GM20000 (cell line): ENCODE results near the gene PAK6.

ENCODE experiments used
- DNase-seq: peaks from one replicate; pipeline ENCODE4 v3.0.0; 2012; ENCODE audit warnings: low spot score
- TF ChIP-seq, protein P1 (sequence below): IDR thresholded peaks from 2 replicates; pipeline ENCODE4 v1.5.1; 2012; ENCODE audit warnings: mild to moderate bottlenecking, control low read depth; ENCODE audit errors: extremely low read depth, missing control alignments

Gene PAK6

DNA sequence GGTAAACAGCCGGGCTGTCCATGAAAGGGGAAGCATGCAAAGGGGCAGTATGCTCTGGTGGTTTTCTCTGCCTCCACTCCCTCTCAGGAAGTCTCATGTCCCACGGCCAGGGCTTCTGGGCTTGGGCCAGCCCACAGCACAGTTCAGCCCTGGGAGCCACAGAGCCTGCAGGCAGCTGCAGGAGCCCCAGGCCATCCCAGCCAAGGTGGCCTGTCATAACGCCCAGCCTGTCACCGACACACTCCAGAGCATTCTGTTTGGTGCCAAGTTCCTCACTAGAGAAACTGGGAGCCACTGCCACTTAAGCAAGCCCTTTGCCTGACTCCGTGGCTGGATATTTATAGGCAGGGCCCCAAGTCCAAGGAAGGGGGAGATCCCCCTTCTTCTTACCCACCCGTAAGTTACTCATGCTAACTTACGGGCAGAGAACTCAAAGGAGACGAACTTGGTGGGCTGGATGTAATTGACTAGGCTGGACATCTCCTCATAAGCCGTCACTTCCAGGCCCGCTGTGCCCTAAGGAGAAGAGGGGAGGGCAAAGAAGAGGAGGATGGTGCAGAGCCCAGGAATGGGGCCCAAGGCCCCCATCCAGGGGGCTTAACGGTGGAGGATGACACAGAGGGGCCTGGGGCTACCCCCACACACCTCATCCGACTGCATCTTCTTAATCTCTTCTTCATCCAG is 57.2 kb downstream of the PAK6 start:
- no peak for DNase-seq
- TF ChIP-seq, protein P1, sequence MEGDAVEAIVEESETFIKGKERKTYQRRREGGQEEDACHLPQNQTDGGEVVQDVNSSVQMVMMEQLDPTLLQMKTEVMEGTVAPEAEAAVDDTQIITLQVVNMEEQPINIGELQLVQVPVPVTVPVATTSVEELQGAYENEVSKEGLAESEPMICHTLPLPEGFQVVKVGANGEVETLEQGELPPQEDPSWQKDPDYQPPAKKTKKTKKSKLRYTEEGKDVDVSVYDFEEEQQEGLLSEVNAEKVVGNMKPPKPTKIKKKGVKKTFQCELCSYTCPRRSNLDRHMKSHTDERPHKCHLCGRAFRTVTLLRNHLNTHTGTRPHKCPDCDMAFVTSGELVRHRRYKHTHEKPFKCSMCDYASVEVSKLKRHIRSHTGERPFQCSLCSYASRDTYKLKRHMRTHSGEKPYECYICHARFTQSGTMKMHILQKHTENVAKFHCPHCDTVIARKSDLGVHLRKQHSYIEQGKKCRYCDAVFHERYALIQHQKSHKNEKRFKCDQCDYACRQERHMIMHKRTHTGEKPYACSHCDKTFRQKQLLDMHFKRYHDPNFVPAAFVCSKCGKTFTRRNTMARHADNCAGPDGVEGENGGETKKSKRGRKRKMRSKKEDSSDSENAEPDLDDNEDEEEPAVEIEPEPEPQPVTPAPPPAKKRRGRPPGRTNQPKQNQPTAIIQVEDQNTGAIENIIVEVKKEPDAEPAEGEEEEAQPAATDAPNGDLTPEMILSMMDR = no peak

DNA sequence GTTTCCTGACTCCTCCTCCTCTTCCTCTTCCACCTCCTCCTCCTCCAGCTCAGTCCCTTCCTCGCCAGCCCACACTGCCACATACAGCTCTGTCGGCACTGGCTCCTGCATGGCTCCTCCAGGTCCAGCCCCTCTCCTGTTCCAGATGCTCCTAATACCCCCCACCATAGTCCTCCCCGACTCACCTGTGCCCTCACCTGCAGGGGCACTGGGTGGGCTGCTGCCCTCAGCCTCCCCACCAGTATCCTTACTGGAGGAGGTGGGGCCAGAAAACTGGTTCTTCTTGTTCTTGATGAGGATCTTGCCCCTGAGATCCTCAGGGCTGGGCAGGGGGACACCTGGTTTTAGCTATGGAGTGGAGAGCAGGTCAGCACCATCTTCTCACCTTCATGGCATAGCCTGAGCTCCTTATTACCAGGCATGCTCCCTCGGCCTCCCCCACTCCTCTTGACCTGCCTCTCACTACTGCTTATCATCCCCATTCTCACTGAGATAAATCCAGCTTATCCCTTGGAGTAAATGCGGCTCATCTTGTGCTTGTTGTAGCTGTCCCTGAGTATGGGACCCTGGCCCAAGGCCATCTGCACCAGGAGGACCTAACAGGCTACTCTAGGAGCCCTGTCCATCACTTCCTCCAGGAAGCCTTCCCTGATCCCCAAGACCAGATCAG is 57.8 kb downstream of the PAK6 start:
- DNase-seq = no peak
- TF ChIP-seq, protein P1 = no peak

DNA sequence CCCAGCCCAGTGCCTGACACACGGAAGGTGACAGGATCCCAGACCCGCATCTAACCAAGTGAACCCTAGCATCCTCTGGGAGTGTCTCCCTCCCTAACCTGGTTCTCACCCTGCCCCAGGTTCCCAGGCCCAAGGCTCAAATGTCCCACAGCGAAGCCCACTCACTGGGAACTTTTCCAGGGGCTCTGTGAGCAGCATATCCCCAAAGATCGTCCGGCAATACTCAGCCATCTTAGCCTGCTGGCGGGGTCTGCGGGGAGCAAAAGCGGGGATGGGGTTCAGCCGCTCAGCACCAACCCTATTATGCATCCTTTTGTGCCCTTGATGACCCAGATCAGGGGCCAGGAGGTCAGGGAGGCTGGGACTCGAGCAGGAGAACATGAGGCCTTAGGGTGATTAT is 58.5 kb downstream of the PAK6 start:
- no peak for DNase-seq
- TF ChIP-seq, protein P1 = no peak

DNA sequence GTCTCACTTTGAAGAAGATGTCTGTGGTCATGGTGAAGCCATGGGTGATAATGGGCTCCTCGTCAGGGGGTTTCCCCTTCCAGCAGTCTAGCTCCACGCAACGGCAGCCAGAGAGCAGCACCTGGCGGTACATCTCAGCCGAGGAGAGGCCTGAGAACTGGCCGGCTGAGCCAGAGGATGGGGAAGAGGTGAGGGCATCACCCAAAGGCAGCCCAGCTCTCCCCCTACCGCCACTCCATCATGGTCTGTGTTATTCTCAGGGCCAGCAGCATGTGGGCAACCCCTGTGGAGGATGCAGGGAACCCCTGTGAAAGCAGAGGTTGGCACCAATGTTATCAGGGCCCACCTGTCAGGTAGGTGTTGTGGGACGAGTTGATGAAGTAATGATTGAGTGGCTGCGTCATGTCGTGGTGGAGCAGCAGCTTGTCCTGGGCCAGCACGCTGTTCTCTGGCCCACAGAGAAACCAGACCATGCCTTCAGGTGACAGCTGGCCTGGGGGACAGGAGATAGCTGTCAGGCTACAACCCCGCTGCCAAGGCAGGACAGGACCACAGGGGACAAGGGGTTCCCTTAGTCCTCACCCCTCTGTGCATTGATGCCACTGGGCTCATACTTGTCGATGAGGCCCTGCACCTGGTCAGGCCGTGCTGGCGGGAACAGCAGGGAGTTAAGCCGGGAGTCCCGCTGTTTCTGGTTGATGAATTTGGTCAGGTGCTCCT is 59.5 kb downstream of the PAK6 start:
- TF ChIP-seq, protein P1 = no peak
- no peak for DNase-seq

DNA sequence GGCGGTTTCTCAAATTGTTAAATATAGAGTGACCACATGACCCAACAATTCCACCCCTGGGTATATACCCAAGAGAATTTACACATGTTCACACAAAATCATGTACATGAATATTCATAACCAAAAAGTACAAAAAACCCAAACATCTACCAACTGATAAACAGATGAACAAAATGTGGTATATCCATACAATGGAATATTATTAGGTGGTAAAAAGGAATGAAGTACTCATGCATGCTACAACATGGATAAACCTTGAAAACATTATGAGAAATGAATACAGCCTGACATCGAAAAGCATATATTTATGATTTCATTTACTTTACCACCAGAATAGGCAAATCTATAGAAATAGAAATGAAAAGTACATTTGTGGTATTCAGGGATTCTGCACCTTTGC is 61.5 kb downstream of the PAK6 start:
- TF ChIP-seq, protein P1 = no peak
- no peak for DNase-seq

DNA sequence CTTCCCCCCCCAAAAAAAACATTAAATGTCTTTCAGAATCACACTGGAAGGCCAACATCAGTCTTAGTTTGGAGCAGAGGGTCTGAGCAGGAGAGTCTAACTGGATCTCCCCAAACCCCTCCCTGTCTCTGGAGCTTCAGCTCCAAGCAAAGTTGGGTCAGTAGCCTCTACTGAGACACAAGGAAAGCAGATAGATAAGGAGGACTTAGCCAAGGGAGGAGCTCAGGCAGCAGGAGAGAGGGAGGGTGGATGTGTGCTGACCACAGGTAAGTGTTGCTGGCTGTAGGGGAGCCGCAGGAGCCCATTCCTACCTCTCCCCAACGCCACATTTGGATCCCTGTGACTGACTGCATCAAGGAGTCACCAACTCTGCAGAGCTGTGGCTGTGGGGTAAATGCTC is 61.9 kb downstream of the PAK6 start:
- TF ChIP-seq, protein P1 = no peak
- DNase-seq = no peak
